A549 (cell line): ENCODE measurements around the gene TTC34. TPM values are rescaled to one million over a fixed set of nuclear protein-coding genes. Genes with fewer than 3 reads are reported as not detected.
A peak's percentile ranks its signal among the peaks of the same experiment; 100 is the strongest.

Experiments
- ATAC-seq, 2 experiments: fragments of 200-7000 bp in 1 of 2; fragments of >200 bp in 1 of 2; cut with Nextera tagmentation in 1 of 2; cut with Tn5 transposase in 1 of 2; 3 replicates each; pipeline versions ENCODE4 v1.8.0 to v1.9.1; 2018 to 2020; ENCODE audit warnings: mild to moderate bottlenecking in 1 of 2, moderate library complexity in 1 of 2
- CTCF ChIA-PET: fragments of 300-600 bp; sonication (Branson Sonifier 250); formaldehyde crosslinking; extraction: SDS; loops from one replicate; lab custom pipeline; 2021; ENCODE audit warnings: antibody characterized with exemption, inconsistent platforms; lab: Yijun Ruan, JAX
- POLR2A ChIA-PET: fragments of 350-600 bp; formaldehyde crosslinking; extraction: SDS; loops from one replicate; lab custom pipeline; 2021; ENCODE audit warnings: antibody characterized with exemption, inconsistent platforms; lab: Yijun Ruan, JAX
- DNase-seq, 2 experiments: peaks; one replicate each; pipeline versions ENCODE4 v3.0.0 to v3.0.0-alpha.2; 2011 to 2016; ENCODE audit warnings: low read depth in 1 of 2, low spot score in 1 of 2
- FAIRE-seq: peaks from 2 replicates; lab custom pipeline; 2011; peaks lifted over from hg19 to GRCh38; lab: Jason Lieb, UNC
- H3K27ac ChIP-seq, 2 experiments: fragments of >200 bp; sonication (Bioruptor Twin); formaldehyde crosslinking; 3 replicates each; pipeline ENCODE4 v1.5.1; 2016 to 2017
- H3K4me1 ChIP-seq: fragments of >200 bp; sonication (Bioruptor Twin); formaldehyde crosslinking; 3 replicates; pipeline ENCODE4 v1.6.1; 2016
- H3K4me2 ChIP-seq: fragments of >200 bp; sonication (Bioruptor Twin); formaldehyde crosslinking; 3 replicates; pipeline ENCODE4 v1.6.1; 2016
- H3K4me3 ChIP-seq: fragments of >200 bp; sonication (Bioruptor Twin); formaldehyde crosslinking; 3 replicates; pipeline ENCODE4 v1.5.1; 2016
- H3K9me3 ChIP-seq: fragments of >200 bp; sonication (Bioruptor Twin); formaldehyde crosslinking; 3 replicates; pipeline ENCODE4 v1.6.1; 2016
- EHF ChIP-seq: fragments of 250-450 bp; sonication (Bioruptor Pico); IDR thresholded peaks from 2 replicates; pipeline ENCODE4 v1.5.0; 2020; ENCODE audit warnings: mild to moderate bottlenecking
- EHMT2 ChIP-seq: fragments of 200-600 bp; sonication (generic); IDR thresholded peaks from 2 replicates; pipeline ENCODE4 v1.6.1; 2016; ENCODE audit warnings: antibody characterized with exemption, low read depth, mild to moderate bottlenecking, moderate library complexity
- ELK1 ChIP-seq: fragments of 150-350 bp; IDR thresholded peaks from 2 replicates; pipeline ENCODE4 v1.6.1; 2014; ENCODE audit warnings: low read depth, mild to moderate bottlenecking, low read length
- HES2 ChIP-seq: fragments of >200 bp; sonication (Bioruptor Twin); formaldehyde crosslinking; IDR thresholded peaks from 2 replicates; pipeline ENCODE4 v1.6.1; 2016
- HEYL ChIP-seq: fragments of 250-450 bp; sonication (Bioruptor Pico); IDR thresholded peaks from 2 replicates; pipeline ENCODE4 v1.8.0; 2021; ENCODE audit warnings: mild to moderate bottlenecking, moderate library complexity
- HOXB13 ChIP-seq: fragments of 250-450 bp; sonication (Bioruptor Pico); IDR thresholded peaks from 2 replicates; pipeline ENCODE4 v1.5.0; 2020; ENCODE audit warnings: low read depth, mild to moderate bottlenecking, moderate library complexity
- HOXB5 ChIP-seq: fragments of 250-450 bp; sonication (Bioruptor Pico); IDR thresholded peaks from 2 replicates; pipeline ENCODE4 v1.5.0; 2020; ENCODE audit warnings: mild to moderate bottlenecking, moderate library complexity
- JUNB ChIP-seq: fragments of >200 bp; sonication (Bioruptor Twin); formaldehyde crosslinking; IDR thresholded peaks from 2 replicates; pipeline ENCODE4 v1.6.1; 2016
- KDM5A ChIP-seq: fragments of 200-600 bp; sonication (generic); IDR thresholded peaks from 2 replicates; pipeline ENCODE4 v1.6.1; 2016; ENCODE audit warnings: antibody characterized with exemption, mild to moderate bottlenecking
- MAX ChIP-seq: IDR thresholded peaks from 2 replicates; pipeline ENCODE4 v1.6.1; 2012
- MYC ChIP-seq: IDR thresholded peaks from 2 replicates; pipeline ENCODE4 v1.6.1; 2012; ENCODE audit warnings: mild to moderate bottlenecking, inconsistent platforms, low read length, improper control_type of control experiment, borderline replicate concordance
- NPAS2 ChIP-seq: fragments of 250-450 bp; sonication (Bioruptor Pico); IDR thresholded peaks from 2 replicates; pipeline ENCODE4 v1.8.0; 2022; ENCODE audit warnings: mild to moderate bottlenecking, moderate library complexity, borderline replicate concordance
- TP53 ChIP-seq: fragments of 250-450 bp; sonication (Bioruptor Pico); IDR thresholded peaks from 2 replicates; pipeline ENCODE4 v1.5.0; 2021; ENCODE audit warnings: mild to moderate bottlenecking, moderate library complexity
- ZC3H11A ChIP-seq: fragments of 450-650 bp; IDR thresholded peaks from 2 replicates; pipeline ENCODE4 v1.6.1; 2014; ENCODE audit warnings: antibody characterized with exemption, mild to moderate bottlenecking
- ZFP36 ChIP-seq: fragments of 450-650 bp; IDR thresholded peaks from 2 replicates; pipeline ENCODE4 v1.6.1; 2014; ENCODE audit warnings: borderline replicate concordance; ENCODE audit not compliant: partially characterized antibody
- ZSCAN20 ChIP-seq: fragments of 250-450 bp; sonication (Bioruptor Pico); IDR thresholded peaks from 2 replicates; pipeline ENCODE4 v1.8.0; 2022; ENCODE audit warnings: mild to moderate bottlenecking, moderate library complexity
- WGBS: methylation state at CpG from one replicate; pipeline ENCODE4 v1.1.6; 2017; ENCODE audit errors: missing lambda C conversion rate; 5-methylcytosine and 5-hydroxymethylcytosine counted together
- polyA plus RNA-seq, 4 experiments: library from polyadenylated mRNA; depleted of rRNA in 3 of 4; stranded (reverse); fragments of >200 nt; fragmentation: RNase III in 1 of 4; extraction: RNeasy Plus Mini Kit Qiagen cat#74134 plus additional on column Dnase treatment in 1 of 4; gene quantifications; 2 replicates in 3 of 4; 3 replicates in 1 of 4; pipeline ENCODE4 v1.2.3, GENCODE V29; 2011 to 2017
- TF ChIP-seq, protein P1 (sequence below): fragments of 250-450 bp; sonication (Bioruptor Pico); IDR thresholded peaks from 2 replicates; pipeline ENCODE4 v1.5.0; 2021; ENCODE audit warnings: mild to moderate bottlenecking, moderate library complexity, borderline replicate concordance
- TF ChIP-seq, protein P2 (sequence below): fragments of 450-650 bp; IDR thresholded peaks from 2 replicates; pipeline ENCODE4 v1.6.1; 2014; ENCODE audit warnings: antibody characterized with exemption
- TF ChIP-seq, protein P3 (sequence below): IDR thresholded peaks from 2 replicates; pipeline ENCODE4 v1.6.1; 2012
- TF ChIP-seq, protein P4 (sequence below): fragments of 200-600 bp; sonication (generic); IDR thresholded peaks from 2 replicates; pipeline ENCODE4 v1.6.1; 2016; ENCODE audit warnings: antibody characterized with exemption, mild to moderate bottlenecking, moderate library complexity

TTC34 gene
- polyA plus RNA-seq, 2 of the 4 experiments (the other 2 are of a cell fraction) = 0.04 to 0.05 TPM

DNA sequence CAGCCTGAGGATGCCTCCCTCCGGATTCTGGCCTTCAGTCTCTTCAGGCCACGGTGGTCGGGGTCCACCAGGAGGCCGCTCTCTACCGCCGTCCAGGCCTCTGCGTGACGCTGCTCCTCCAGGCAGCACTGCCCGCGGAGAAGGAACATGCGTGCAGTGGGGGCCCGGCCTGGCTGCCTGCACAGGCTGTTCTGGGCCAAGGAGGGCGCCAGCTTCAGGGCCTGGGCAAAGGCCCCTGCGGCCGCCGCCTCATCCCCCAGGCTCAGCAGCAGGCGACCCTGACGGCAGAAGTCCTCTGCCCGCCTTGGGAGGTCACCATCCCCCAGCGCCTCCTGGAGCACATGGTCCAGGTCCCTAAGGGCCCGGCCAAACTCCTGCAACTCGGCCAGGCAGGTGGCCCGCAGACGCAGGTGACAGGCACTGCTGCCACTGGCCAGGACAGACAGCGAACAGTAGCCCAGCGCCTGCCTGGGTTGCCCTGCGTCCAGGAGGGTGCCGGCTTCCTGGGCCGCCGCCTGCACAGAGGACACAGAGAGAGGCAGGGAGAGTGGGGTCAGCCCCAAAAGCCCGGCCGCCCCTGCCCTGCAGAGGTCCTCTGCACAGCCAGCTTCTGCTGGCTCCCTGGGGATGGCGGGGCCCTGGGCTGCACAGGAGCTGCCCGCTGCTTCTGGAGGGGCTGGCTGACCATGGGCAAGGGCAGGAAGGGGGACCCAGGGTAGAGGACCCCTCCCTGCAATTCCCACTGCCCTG, 159.9 kb downstream of the TTC34 start:
- Histone ChIP-seq H3K27ac (peak overlapping the region; percentile 98 to 99; a peak in 4 of 6 replicates), H3K4me2 (peak overlapping the region; percentile 98), H3K4me3 (peak overlapping the region; percentile 100), H3K9me3 (peaks cover 9% of the 10 kb centered on the region; the same call in 2 of the 3 replicates), H3K4me1 (peaks cover 6% of the 10 kb centered on the region; the same call in 1 of the 3 replicates)
- DNase-seq (no peak), ATAC-seq (0 out of 6 replicates have a peak, but pooled peaks of 1 of the 2 experiments have one; percentile 6), FAIRE-seq (no peak)
- no CpG with 5 or more reads among the region's 34 CpGs for WGBS
- TF ChIP-seq, protein P1, sequence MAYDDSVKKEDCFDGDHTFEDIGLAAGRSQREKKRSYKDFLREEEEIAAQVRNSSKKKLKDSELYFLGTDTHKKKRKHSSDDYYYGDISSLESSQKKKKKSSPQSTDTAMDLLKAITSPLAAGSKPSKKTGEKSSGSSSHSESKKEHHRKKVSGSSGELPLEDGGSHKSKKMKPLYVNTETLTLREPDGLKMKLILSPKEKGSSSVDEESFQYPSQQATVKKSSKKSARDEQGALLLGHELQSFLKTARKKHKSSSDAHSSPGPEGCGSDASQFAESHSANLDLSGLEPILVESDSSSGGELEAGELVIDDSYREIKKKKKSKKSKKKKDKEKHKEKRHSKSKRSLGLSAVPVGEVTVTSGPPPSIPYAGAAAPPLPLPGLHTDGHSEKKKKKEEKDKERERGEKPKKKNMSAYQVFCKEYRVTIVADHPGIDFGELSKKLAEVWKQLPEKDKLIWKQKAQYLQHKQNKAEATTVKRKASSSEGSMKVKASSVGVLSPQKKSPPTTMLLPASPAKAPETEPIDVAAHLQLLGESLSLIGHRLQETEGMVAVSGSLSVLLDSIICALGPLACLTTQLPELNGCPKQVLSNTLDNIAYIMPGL = no peak
- TF ChIP-seq, protein P2, sequence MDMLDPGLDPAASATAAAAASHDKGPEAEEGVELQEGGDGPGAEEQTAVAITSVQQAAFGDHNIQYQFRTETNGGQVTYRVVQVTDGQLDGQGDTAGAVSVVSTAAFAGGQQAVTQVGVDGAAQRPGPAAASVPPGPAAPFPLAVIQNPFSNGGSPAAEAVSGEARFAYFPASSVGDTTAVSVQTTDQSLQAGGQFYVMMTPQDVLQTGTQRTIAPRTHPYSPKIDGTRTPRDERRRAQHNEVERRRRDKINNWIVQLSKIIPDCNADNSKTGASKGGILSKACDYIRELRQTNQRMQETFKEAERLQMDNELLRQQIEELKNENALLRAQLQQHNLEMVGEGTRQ = no peak
- TF ChIP-seq ZSCAN20 (CRISPR knock-in tag) (no peak), NPAS2 (no peak), KDM5A (no peak), HOXB5 (no peak), ELK1 (no peak), MAX (no peak), HEYL (CRISPR knock-in tag) (no peak), HES2 (no peak), EHF (CRISPR knock-in tag) (no peak), HOXB13 (CRISPR knock-in tag) (no peak), MYC (no peak), ZC3H11A (no peak), TP53 (CRISPR knock-in tag) (no peak), ZFP36 (no peak), EHMT2 (no peak), JUNB (no peak)
- TF ChIP-seq, protein P3, sequence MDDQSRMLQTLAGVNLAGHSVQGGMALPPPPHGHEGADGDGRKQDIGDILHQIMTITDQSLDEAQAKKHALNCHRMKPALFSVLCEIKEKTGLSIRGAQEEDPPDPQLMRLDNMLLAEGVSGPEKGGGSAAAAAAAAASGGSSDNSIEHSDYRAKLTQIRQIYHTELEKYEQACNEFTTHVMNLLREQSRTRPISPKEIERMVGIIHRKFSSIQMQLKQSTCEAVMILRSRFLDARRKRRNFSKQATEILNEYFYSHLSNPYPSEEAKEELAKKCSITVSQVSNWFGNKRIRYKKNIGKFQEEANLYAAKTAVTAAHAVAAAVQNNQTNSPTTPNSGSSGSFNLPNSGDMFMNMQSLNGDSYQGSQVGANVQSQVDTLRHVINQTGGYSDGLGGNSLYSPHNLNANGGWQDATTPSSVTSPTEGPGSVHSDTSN = no peak
- TF ChIP-seq, protein P4, sequence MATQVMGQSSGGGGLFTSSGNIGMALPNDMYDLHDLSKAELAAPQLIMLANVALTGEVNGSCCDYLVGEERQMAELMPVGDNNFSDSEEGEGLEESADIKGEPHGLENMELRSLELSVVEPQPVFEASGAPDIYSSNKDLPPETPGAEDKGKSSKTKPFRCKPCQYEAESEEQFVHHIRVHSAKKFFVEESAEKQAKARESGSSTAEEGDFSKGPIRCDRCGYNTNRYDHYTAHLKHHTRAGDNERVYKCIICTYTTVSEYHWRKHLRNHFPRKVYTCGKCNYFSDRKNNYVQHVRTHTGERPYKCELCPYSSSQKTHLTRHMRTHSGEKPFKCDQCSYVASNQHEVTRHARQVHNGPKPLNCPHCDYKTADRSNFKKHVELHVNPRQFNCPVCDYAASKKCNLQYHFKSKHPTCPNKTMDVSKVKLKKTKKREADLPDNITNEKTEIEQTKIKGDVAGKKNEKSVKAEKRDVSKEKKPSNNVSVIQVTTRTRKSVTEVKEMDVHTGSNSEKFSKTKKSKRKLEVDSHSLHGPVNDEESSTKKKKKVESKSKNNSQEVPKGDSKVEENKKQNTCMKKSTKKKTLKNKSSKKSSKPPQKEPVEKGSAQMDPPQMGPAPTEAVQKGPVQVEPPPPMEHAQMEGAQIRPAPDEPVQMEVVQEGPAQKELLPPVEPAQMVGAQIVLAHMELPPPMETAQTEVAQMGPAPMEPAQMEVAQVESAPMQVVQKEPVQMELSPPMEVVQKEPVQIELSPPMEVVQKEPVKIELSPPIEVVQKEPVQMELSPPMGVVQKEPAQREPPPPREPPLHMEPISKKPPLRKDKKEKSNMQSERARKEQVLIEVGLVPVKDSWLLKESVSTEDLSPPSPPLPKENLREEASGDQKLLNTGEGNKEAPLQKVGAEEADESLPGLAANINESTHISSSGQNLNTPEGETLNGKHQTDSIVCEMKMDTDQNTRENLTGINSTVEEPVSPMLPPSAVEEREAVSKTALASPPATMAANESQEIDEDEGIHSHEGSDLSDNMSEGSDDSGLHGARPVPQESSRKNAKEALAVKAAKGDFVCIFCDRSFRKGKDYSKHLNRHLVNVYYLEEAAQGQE = no peak
- CTCF ChIA-PET = no interaction called here
- POLR2A ChIA-PET = no interaction called here
